Suprapubic skin (tissue), 4 donors: ENCODE measurements around the gene TLE4.

Source experiments
- CTCF ChIP-seq, 2 donors: fragments of 200-600 bp in 1 of 2; fragments of 450-650 bp in 1 of 2; sonication (generic) in 1 of 2; IDR thresholded peaks; one replicate each; pipeline ENCODE4 v1.5.1; 2016 to 2019; ENCODE audit warnings: antibody characterized with exemption in 2 of 2, mild to moderate bottlenecking in 1 of 2, moderate library complexity in 1 of 2
- POLR2A ChIP-seq, 2 donors: fragments of 450-650 bp; IDR thresholded peaks; one replicate each; pipeline ENCODE4 v1.6.1; 2017; ENCODE audit warnings: antibody characterized with exemption in 2 of 2, mild to moderate bottlenecking in 2 of 2, moderate library complexity in 2 of 2
- POLR2AphosphoS5 ChIP-seq, 3 donors: sonication (generic); formaldehyde crosslinking; IDR thresholded peaks; one replicate each; pipeline ENCODE4 v1.6.1; 2017; ENCODE audit warnings: antibody characterized with exemption in 3 of 3

- TF ChIP-seq POLR2AphosphoS5 (IDR thresholded peaks at IDR 0.05) (no peak), CTCF (IDR thresholded peaks at IDR 0.05) (no peak), POLR2A (IDR thresholded peaks at IDR 0.05) (no peak)
These were observed 93.6 kb downstream of the TLE4 start for GRCh38 chr9:79665369-79665768.
